NCI-H526 treated with DMSO at 0.1 percent for 48 hours (cell line): ENCODE results near the gene ACTN4.
"Not testable (repeated sequence)": the region's sequence is repeated elsewhere in the genome, so short reads cannot be mapped to it uniquely, and the experiment has no call there.

Experiments used
- DNase-seq: peaks from one replicate; lab custom pipeline; 2025; lab: John Stamatoyannopoulos, UW

ACTN4 gene

DNA sequence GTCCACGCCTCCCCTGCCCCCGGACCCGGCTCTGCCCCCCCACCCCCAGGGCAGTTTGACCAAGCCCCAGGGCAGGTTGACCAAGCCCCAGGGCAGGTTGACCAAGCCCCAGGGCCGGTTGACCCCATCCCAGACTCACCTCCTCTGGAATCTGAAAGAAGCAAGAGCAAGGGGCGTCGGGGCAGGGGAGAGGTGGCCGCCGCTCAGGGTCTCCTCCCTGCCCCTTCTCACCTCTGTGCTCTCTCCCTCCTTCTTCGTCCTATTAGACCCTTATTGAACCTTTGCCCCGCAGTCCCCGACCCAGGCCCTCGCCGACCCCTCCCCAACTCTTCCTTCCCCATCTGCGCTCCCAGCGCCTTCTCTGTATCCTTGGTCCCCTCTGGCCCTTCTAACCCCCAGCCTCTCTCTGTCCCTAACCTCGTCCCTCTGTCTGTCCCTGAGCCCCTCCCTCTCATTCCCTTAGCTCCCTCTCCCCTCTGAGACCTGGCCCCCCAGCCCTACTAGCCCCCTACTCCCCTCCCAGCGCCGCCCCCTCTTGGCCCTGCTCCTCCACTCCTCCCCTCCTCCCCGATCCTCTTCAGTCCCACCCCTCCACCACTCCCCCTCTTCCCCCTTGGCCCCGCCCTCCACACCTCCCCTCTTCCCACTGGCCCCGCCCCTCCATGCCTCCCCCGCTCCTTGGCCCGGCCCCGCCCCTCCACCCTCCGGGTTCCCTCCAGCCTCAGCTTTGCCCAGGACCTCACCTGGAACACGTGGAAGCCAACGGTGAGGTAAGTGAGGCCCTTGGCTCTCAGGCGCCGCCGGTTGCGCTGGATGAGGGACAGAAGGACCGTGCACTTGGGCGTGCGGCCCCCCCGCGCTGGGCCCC lies 89.2 kb downstream of the ACTN4 start:
- DNase-seq = no peak

- no peak for DNase-seq
These were observed 89.9 kb downstream of the ACTN4 start for GRCh38 chr19:38737281-38737865.

DNA sequence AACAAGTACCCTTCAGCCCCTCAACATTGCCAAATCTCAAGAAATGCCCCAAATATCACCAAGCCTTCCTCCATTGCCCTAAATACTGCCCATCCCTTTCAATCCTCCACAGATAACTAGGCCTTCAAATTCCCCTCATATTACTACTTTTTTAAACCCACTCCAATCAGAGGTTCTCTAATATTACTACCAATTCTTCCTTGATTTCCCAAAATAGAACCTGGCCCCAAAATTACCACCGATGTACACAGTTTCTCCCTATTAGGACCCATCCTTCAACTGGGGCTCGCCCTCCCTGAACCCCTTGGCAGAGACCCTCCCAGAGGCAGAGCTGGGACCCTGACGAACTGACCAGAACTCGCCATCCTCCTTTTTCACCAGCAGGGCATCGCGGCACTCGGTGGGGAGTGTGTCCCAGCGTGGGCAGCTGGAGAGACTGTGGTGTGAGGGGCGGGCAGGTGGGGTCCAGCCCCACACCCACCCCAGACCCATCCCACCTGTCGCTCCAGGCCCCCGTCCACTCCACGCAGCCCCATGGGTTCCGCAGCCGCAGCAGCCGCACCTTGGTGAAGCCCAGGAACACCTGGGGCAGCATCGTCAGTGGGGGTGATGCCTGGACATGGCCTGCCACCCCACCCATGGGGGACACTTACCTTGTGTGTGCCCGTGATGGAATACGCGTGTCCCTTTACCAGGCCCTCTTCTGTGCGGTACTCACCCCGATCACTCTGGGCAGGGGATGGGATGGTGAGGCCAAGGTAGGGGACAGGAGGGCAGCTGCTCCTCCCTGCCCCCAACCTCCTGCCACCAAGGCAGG lies 90.7 kb downstream of the ACTN4 start:
- DNase-seq = no peak

DNA sequence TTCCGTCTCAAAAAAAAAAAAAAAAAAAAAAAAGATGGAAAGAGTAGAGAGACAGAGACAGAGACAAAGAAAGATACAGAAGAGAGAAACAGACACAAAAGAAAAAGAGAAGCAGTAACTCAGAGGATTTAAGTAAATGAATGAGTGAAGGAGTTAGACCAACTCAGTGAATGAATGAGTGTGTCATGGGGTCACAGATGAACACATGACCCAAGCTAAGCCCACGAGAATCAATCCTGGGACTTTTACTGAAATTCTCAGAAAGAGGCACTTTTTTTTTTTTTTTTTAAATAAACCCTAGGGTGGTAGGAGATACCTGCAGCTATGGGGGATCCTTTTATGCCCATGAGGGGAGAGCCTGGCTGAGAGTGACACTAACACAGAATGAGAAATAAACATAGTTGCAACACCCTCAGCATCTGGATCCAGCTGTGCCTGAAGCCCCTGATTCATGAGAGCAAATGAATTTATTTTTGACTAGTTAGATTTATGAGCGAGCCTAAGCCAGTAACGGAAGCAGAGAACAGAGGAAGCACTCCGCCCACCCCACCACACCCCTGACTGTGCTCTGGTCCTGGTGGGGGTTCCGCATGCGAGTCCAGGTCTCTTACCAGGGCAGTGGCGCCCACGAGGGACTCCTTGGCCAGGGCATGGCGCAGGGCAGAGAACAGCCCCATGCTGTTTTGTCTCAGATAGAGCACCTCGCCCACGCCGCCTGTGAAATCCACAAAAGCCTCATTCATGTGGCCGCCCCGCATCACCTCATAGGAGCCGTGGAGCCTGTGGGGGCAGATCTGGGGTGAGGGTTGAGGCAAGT lies 92.2 kb downstream of the ACTN4 start:
- no peak for DNase-seq

DNA sequence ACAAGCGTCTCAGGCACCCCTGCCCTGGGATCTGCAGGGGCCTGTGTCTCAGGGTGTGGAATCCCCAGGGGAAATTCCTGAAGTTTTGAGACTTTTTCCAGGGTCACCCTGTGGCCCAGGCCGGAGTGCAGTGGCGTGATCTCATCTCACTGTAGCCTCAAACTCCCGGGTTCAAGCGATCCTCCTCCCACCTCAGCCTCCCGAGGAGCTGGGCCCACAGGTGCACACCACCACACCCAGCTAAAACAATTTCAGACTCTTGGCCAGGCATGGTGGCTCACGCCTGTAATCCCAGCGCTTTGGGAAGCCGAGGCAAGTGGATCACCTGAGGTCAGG lies 92.8 kb downstream of the ACTN4 start:
- no peak for DNase-seq

- DNase-seq = no peak
These were observed 93.5 kb downstream of the ACTN4 start for GRCh38 chr19:38740932-38741331.

DNA sequence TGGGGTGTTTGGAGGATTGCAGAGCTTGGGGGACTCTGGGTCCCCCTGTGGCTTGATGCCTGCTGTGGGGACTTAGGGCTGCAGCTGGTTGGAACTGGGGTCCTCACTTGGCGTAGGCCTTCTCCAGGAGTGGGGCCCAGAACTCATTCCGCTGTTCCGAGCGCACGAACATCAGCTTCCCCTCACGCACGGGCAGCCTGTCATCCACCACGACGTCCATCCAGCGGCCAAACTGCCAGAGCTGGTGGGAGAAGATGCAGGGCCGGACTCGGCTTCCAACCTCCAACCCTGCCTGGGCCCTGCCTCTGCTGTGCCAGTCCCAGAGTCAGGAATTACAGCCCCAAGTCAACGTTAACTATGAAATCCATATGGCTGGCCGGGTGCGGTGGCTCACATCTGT lies 94.2 kb downstream of the ACTN4 start:
- DNase-seq = no peak

- no peak for DNase-seq
These were observed 94.8 kb downstream of the ACTN4 start for GRCh38 chr19:38742296-38742695.

- no peak for DNase-seq
These were observed 95.5 kb downstream of the ACTN4 start for GRCh38 chr19:38742906-38743305.

- DNase-seq = no peak
These were observed 96.2 kb downstream of the ACTN4 start for GRCh38 chr19:38743394-38744297.

DNA sequence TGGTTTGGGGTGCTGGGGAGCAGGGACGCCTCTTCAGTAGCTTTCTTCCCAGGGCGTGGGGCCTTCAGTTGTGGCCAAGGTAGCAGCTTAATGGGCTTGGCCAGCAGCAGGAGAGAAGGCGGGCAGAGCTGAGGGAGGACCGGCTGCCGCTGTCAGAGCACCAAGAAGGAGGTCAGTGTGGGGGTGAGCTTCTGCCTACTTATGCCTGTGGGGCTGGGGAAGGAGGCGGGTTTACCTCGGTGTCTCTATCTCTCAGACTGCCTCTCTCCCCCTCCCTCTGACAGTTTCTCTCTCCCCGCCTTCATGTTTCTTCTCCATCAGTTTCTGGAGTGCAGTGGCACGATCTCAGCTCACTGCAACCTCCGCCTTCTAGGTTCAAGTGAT lies 96.8 kb downstream of the ACTN4 start, which contains the start of gene CAPN12:
Gene CAPN12 (minus strand): TSS at position 177 of the 384 bp plus-strand sequence. CDS start 309 bp downstream, outside the sequence.
- no peak for DNase-seq

DNA sequence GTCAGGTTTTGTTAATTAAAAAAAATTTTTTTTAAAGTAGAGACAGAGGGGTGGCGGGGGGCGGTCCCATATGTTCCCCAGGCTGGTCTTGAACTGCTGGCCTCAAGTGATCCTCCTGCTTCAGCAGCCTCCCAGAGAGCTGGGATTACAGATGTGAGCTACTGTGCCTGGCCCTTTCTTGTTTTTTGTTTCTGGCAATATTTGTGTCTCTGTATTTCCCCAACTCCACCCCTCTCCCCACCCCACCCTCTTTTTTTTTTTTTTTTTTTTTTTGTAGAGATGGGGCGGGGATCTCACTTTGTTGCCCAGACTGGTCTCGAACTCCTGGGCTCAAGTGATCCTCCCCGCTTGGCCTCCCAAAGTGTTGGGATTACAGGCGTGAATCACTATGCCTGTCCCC lies 97.4 kb downstream of the ACTN4 start:
- no peak for DNase-seq

- no peak for DNase-seq
These were observed 97.9 kb downstream of the ACTN4 start for GRCh38 chr19:38745316-38745715.

DNA sequence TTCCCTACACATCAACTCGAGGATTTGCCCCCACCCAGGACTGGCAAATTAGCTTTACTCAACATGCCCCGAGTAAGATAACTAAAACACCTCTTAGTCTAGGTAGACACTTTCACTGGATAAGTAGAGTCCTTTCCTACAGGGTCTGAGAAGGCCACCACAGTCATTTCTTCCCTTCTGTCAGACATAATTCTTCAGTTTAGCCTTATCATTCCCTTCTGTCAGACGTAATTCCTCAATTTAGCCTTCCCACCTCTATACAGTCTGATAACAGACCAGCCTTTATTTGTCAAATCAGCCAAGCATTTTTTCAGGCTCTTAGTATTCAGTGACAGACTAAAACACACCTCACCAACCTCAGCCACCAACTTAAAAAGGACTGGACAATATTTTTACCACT lies 106.3 kb downstream of the ACTN4 start:
- DNase-seq = not testable (repeated sequence)

- not testable (repeated sequence) for DNase-seq
These were observed 106.7 kb downstream of the ACTN4 start for GRCh38 chr19:38754196-38754595.

DNA sequence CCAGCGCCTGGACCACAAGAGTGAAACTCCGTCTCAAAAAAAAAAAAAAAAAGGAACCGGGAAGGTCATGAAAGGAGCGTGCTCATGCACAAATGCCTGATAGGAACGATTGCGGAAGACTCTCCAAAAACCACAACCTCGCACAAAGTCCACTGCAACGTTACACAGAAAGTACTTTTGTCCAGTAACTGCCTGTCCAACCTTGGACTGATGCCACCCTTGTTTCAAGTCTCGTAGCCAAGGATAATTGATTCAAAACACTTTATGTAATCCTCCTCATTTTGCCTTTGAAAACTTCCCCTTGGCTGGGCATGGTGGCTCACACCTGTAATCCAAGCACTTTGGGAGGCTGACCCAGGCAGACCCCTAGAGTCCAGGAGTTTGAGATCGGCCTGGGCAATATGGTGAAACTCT lies 112.1 kb downstream of the ACTN4 start:
- DNase-seq = no peak

DNA sequence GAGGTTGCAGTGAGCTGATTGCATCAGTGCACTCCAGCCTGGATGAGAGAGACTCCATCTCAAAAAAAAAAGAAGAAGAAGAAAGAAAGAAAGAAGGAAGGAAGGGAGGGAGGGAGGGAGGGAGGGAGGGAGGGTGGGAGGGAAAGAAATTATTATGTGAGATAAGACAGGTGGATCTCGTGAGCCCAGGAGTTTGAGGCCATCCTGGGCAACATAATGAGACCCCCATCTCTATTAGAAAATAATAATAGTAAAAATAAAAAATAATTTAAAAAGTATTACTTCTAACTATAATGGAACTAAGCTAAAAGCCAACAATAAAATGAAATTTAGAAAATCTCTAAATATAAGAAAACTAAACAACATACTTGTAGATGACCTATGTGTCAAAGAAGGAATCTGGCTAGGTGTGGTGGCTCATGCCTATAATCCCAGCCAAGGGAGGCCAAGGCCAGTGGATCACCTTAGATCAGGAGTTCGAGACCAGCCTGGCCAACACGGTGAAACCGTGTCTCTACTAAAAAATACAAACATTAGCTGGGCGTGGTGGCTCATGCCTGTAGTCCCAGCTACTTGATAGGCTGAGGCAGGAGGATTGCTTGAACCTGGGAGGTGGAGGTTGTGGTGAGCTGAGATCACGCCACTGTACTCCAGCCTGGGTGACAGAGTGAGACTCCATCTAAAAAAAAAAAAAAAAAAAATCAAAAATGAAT lies 113.5 kb downstream of the ACTN4 start:
- DNase-seq = not testable (repeated sequence)

DNA sequence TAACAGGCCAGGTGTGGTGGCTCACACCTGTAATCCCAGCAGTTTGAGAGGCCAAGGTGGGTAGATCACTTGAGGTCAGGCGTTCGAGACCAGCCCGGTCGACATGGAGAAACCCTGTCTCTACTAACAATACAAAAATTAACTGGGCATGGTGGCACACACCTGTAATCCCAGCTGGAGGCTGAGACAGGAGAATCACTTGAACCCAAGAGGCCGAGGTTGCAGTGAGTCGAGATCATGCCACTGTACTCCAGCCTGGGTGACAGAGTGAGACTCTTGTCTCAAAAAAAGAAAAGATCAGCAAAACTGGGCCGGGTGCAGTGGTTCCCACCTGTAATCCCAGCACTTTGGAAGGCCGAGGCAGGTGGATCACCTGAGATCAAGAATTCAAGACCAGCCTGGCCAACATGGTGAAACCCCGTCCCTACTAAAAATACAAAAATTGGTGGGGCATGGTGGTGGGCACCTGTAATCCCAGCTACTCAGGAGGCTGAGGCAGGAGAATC lies 114.5 kb downstream of the ACTN4 start:
- not testable (repeated sequence) for DNase-seq

GRCh38 chr19:38763795-38764220 lies 116.4 kb downstream of the ACTN4 start:
- DNase-seq = no peak

GRCh38 chr19:38765214-38765613 lies 117.8 kb downstream of the ACTN4 start:
- no peak for DNase-seq
